NB4 (cell line): ENCODE results near the gene NAA60.

Source experiments
- MYC ChIP-seq: IDR thresholded peaks from 2 replicates; pipeline ENCODE4 v1.6.1; 2011; ENCODE audit warnings: low read depth, low read length
- POLR2A ChIP-seq: IDR thresholded peaks from 2 replicates; pipeline ENCODE4 v1.6.1; 2011; ENCODE audit warnings: mild to moderate bottlenecking; ENCODE audit not compliant: insufficient read length; ENCODE audit errors: extremely low read depth
- TF ChIP-seq, protein P1 (sequence below): IDR thresholded peaks from one replicate; pipeline ENCODE4 v1.5.1; 2012; ENCODE audit warnings: low read depth, low read length
- TF ChIP-seq, protein P2 (sequence below): IDR thresholded peaks from 2 replicates; pipeline ENCODE4 v1.6.1; 2011; ENCODE audit warnings: low read depth, low read length

DNA sequence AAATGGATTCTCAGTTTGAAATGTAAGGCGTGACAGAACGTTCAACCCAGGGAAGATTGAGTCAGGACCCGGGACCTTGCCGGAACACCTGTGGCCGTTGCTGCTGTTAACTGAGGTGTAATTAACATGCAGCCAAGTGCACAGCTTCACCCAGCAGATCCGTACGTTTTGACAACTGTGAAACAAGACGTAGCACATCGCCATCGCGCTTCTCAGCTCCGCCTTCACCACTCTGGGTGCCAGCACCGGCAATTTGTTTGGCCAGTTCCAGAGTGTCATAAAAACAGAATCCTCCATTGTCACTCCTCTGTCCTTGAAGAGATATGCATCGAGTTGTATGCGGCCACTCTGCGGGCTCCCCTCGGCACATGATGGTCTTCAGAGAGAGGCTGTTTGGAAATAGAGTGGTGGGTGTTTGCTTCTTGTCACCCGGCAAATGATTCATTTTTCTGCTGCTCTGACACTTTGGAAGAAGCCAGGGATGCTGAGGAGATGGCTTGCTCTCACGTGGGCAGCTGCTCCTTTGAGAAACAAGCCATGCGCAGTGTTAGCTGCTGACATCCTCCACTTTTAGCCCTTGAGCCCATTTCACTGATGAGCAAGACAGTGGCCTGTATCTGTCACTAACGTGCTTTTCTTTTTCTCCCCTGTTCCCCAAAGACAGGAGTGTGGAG is 22.6 kb downstream of the NAA60 start:
- TF ChIP-seq, protein P1, sequence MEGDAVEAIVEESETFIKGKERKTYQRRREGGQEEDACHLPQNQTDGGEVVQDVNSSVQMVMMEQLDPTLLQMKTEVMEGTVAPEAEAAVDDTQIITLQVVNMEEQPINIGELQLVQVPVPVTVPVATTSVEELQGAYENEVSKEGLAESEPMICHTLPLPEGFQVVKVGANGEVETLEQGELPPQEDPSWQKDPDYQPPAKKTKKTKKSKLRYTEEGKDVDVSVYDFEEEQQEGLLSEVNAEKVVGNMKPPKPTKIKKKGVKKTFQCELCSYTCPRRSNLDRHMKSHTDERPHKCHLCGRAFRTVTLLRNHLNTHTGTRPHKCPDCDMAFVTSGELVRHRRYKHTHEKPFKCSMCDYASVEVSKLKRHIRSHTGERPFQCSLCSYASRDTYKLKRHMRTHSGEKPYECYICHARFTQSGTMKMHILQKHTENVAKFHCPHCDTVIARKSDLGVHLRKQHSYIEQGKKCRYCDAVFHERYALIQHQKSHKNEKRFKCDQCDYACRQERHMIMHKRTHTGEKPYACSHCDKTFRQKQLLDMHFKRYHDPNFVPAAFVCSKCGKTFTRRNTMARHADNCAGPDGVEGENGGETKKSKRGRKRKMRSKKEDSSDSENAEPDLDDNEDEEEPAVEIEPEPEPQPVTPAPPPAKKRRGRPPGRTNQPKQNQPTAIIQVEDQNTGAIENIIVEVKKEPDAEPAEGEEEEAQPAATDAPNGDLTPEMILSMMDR, result no peak
- TF ChIP-seq, protein P2, sequence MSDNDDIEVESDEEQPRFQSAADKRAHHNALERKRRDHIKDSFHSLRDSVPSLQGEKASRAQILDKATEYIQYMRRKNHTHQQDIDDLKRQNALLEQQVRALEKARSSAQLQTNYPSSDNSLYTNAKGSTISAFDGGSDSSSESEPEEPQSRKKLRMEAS, result no peak
- TF ChIP-seq POLR2A, result no peak
- no peak for TF ChIP-seq MYC
